Spleen (tissue), 11 donors: ENCODE measurements around the gene PCDH15. TPM values are rescaled to one million over a fixed set of nuclear protein-coding genes. Genes with fewer than 3 reads are reported as not detected.

Experiments
- DNase-seq: peaks from one replicate; pipeline ENCODE4 v3.0.0-alpha.2; 2020
- H3K27ac ChIP-seq, 8 donors: fragments of 200-600 bp; sonication (generic) in 7 of 8; 1 replicate in 4 of 8; 2 replicates in 4 of 8; pipeline versions ENCODE4 v1.5.0 to v1.8.0; 2016 to 2021; ENCODE audit warnings: inconsistent platforms in 4 of 8, mild to moderate bottlenecking in 4 of 8, moderate library complexity in 1 of 8
- H3K27me3 ChIP-seq, 7 donors: fragments of 200-600 bp; sonication (generic) in 6 of 7; replicated peaks in 1 of 7; 1 replicate in 4 of 7; 2 replicates in 3 of 7; pipeline versions ENCODE4 v1.5.0 to v1.8.0; 2016 to 2021; ENCODE audit warnings: inconsistent platforms in 3 of 7, mild to moderate bottlenecking in 1 of 7
- H3K36me3 ChIP-seq, 6 donors: fragments of 200-600 bp; sonication (generic) in 5 of 6; 1 replicate in 4 of 6; 2 replicates in 2 of 6; pipeline versions ENCODE4 v1.5.0 to v1.8.0; 2016 to 2021; ENCODE audit warnings: inconsistent platforms in 2 of 6
- H3K4me1 ChIP-seq, 6 donors: fragments of 200-600 bp; sonication (generic) in 5 of 6; 1 replicate in 3 of 6; 2 replicates in 3 of 6; pipeline versions ENCODE4 v1.5.0 to v1.8.0; 2016 to 2021; ENCODE audit warnings: inconsistent platforms in 3 of 6
- H3K4me3 ChIP-seq, 8 donors: fragments of 200-600 bp; sonication (generic) in 7 of 8; 1 replicate in 4 of 8; 2 replicates in 4 of 8; pipeline versions ENCODE4 v1.5.0 to v1.8.0; 2016 to 2021; ENCODE audit warnings: inconsistent platforms in 4 of 8, mild to moderate bottlenecking in 4 of 8, moderate library complexity in 2 of 8
- H3K9me3 ChIP-seq, 8 donors: fragments of 200-600 bp; sonication (generic) in 7 of 8; 1 replicate in 4 of 8; 2 replicates in 4 of 8; pipeline versions ENCODE4 v1.5.0 to v1.8.0; 2016 to 2021; ENCODE audit warnings: inconsistent platforms in 4 of 8
- POLR2A ChIP-seq, 3 donors: fragments of 450-650 bp; IDR thresholded peaks; one replicate each; pipeline ENCODE4 v1.5.1; 2017; ENCODE audit warnings: antibody characterized with exemption in 3 of 3, mild to moderate bottlenecking in 1 of 3
- POLR2AphosphoS5 ChIP-seq, 3 donors: sonication (generic); formaldehyde crosslinking; IDR thresholded peaks; one replicate each; pipeline ENCODE4 v1.5.1; 2017; ENCODE audit warnings: antibody characterized with exemption in 3 of 3
- WGBS, 5 donors: extraction: QIAGEN DNeasy Blood & Tissue Kit in 3 of 5; methylation state at CpG; one replicate each; pipeline versions ENCODE4 v1.1.5 to v1.1.7; 2013 to 2018; 5-methylcytosine and 5-hydroxymethylcytosine counted together
- intact Hi-C: fragments of 100-400 bp; cut with DNase I; formaldehyde crosslinking; loops from one replicate; pipeline ENCODE4 v1.15.0; 2023; ENCODE audit warnings: low total_unique reads
- polyA plus RNA-seq, 3 donors: library from polyadenylated mRNA; stranded (reverse); fragments of 200-250 nt; gene quantifications; one replicate each; pipeline ENCODE4 v1.2.1, GENCODE V29; 2013
- total RNA-seq, 7 donors: library from RNA; depleted of rRNA in 3 of 7; stranded (reverse); fragments of >200 nt in 3 of 7; fragmentation: NEBNext Ultra II Directional in 4 of 7; extraction: Animal tissue kit (Norgen Biotek cat#: 25700) in 4 of 7; gene quantifications; one replicate each; pipeline versions ENCODE4 v1.1.0 to v1.2.1, GENCODE V29; 2016 to 2021
- TF ChIP-seq, protein P1 (sequence below), 11 experiments: fragments of 200-600 bp in 7 of 11; fragments of 450-650 bp in 4 of 11; sonication (generic) in 4 of 11; IDR thresholded peaks in 8 of 11; conservative IDR thresholded peaks in 3 of 11; 1 replicate in 7 of 11; 2 replicates in 4 of 11; pipeline versions ENCODE4 v1.4.0 to v1.8.0; 2016 to 2021; ENCODE audit warnings: antibody characterized with exemption in 11 of 11, inconsistent platforms in 4 of 11, mild to moderate bottlenecking in 1 of 11
- donor health status: healthy with polysubstance abuse.
- donor health status: DM: no; HTN: no; CAD: no; lungs with moderate emphysema.
- donor health status: DM: no; HTN: no; CAD: no.
- donor health status: Bipolar disorder and iron deficiency.
- donor health status: healthy.
- donor health status: DM: no; HTN: no; CAD: no.
- donor health status: DM: yes; HTN: yes; CAD: no.

Gene PCDH15
- total and polyA plus RNA-seq, 10 donors = 0.24 to 2.1 (median 0.83) TPM

- H3K27ac ChIP-seq = no peak overlapping the region
- peaks cover 0 to 5% (median 0%) of the 10 kb centered on the region in 8 donors for H3K9me3 ChIP-seq
- no peaks in the 10 kb centered on the region for H3K36me3 ChIP-seq
- intact Hi-C loops = no loop called here
- H3K4me1 ChIP-seq = no peaks in the 10 kb centered on the region
- H3K27me3 ChIP-seq = no peaks in the 10 kb centered on the region
- 87 to 98% (median 92%) methylated on average over 4 of the region's 4 CpGs for WGBS, 5 donors
- DNase-seq = no peak
- TF ChIP-seq POLR2AphosphoS5 (IDR thresholded peaks at IDR 0.05) (no peak), POLR2A (IDR thresholded peaks at IDR 0.05) (no peak)
- TF ChIP-seq, protein P1, sequence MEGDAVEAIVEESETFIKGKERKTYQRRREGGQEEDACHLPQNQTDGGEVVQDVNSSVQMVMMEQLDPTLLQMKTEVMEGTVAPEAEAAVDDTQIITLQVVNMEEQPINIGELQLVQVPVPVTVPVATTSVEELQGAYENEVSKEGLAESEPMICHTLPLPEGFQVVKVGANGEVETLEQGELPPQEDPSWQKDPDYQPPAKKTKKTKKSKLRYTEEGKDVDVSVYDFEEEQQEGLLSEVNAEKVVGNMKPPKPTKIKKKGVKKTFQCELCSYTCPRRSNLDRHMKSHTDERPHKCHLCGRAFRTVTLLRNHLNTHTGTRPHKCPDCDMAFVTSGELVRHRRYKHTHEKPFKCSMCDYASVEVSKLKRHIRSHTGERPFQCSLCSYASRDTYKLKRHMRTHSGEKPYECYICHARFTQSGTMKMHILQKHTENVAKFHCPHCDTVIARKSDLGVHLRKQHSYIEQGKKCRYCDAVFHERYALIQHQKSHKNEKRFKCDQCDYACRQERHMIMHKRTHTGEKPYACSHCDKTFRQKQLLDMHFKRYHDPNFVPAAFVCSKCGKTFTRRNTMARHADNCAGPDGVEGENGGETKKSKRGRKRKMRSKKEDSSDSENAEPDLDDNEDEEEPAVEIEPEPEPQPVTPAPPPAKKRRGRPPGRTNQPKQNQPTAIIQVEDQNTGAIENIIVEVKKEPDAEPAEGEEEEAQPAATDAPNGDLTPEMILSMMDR (IDR thresholded peaks at IDR 0.05 in 8 of 11, conservative IDR thresholded peaks at IDR 0.05 in 3 of 11) = no peak
- H3K4me3 ChIP-seq = no peak overlapping the region
Measured at GRCh38 chr10:54477738-54478137, 323.3 kb downstream of the PCDH15 start.

DNA sequence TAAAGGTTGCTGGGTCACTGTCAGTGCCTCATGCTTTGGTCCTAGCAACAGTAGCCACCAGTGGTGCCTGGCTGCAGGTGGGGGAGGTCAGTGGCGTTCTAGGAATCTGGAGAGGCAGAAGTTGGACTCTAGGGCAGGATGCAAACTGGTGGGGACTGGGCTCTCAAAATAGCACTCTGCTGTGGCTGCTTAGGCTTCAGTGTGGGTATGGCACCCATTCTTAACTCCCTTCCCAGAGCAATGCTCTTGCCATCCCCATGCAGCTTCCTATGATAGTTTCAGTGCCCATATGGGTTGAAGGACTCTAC is 330.8 kb downstream of the PCDH15 start:
- H3K27me3 ChIP-seq = no peaks in the 10 kb centered on the region
- H3K4me1 ChIP-seq = no peaks in the 10 kb centered on the region
- intact Hi-C loops = no loop called here
- H3K36me3 ChIP-seq = no peaks in the 10 kb centered on the region
- TF ChIP-seq POLR2A (IDR thresholded peaks at IDR 0.05) = no peak
- TF ChIP-seq, protein P1 (IDR thresholded peaks at IDR 0.05 in 8 of 11, conservative IDR thresholded peaks at IDR 0.05 in 3 of 11) = no peak
- TF ChIP-seq POLR2AphosphoS5 (IDR thresholded peaks at IDR 0.05) = no peak
- H3K4me3 ChIP-seq = no peak overlapping the region
- DNase-seq = no peak
- no peak overlapping the region for H3K27ac ChIP-seq
- peaks cover 0 to 6% (median 0%) of the 10 kb centered on the region in 8 donors for H3K9me3 ChIP-seq
- WGBS, 5 donors = 63 to 100% (median 75%) methylated on average over 1 of the region's 1 CpG

- H3K27me3 ChIP-seq = no peaks in the 10 kb centered on the region
- intact Hi-C loops = no loop called here
- H3K4me1 ChIP-seq = no peaks in the 10 kb centered on the region
- no peak overlapping the region for H3K4me3 ChIP-seq
- DNase-seq = peak; percentile 37
- no peak overlapping the region for H3K27ac ChIP-seq
- WGBS, 5 donors = 72 to 87% (median 80%) methylated on average over 8 of the region's 8 CpGs
- H3K9me3 ChIP-seq = peaks cover 0 to 6% (median 0%) of the 10 kb centered on the region in 8 donors
- H3K36me3 ChIP-seq = no peaks in the 10 kb centered on the region
- TF ChIP-seq, protein P1 (IDR thresholded peaks at IDR 0.05 in 8 of 11, conservative IDR thresholded peaks at IDR 0.05 in 3 of 11) = no peak
- TF ChIP-seq POLR2AphosphoS5 (IDR thresholded peaks at IDR 0.05) = no peak
- no peak for TF ChIP-seq POLR2A (IDR thresholded peaks at IDR 0.05)
Measured at GRCh38 chr10:54469587-54470323, 331.3 kb downstream of the PCDH15 start.

DNA sequence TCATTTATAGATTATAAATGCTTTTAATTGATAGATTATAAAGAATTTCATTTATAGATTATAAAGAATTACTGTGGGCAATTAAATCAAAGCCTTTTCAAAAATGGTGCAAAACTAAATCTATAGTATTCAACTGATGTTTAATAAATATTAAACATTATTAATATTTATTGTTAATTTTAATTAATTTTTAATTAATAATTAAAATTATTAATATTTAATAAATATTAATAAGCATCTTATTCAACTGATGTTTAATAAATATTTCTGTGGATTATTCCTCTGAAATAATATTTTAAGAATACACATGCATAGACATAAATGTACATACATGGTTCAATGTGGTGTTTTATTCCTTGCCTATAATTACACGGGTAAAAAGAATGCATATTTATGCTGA is 346.8 kb downstream of the PCDH15 start:
- no peaks in the 10 kb centered on the region for H3K4me1 ChIP-seq
- no peak for DNase-seq
- intact Hi-C loops = no loop called here
- WGBS, 5 donors = 82 to 93% (median 89%) methylated on average over 1 of the region's 1 CpG
- TF ChIP-seq, protein P1 (IDR thresholded peaks at IDR 0.05 in 8 of 11, conservative IDR thresholded peaks at IDR 0.05 in 3 of 11) = no peak
- TF ChIP-seq POLR2A (IDR thresholded peaks at IDR 0.05) (no peak), POLR2AphosphoS5 (IDR thresholded peaks at IDR 0.05) (no peak)
- no peak overlapping the region for H3K4me3 ChIP-seq
- H3K27me3 ChIP-seq = no peaks in the 10 kb centered on the region
- peaks cover 0 to 31% (median 15%) of the 10 kb centered on the region in 8 donors for H3K9me3 ChIP-seq
- no peak overlapping the region for H3K27ac ChIP-seq
- H3K36me3 ChIP-seq = no peaks in the 10 kb centered on the region
